Endothelial cell of umbilical vein (primary cell): ENCODE results near the gene INS. TPM values are rescaled to one million over a fixed set of nuclear protein-coding genes. Genes with fewer than 3 reads are reported as not detected.

Source experiments
- BruUV-seq: library from RNA; stranded (reverse); fragments of 400-500 nt; replicated peaks from 2 replicates; lab custom pipeline; 2021; lab: Mats Ljungman, UMichigan
- CTCF ChIA-PET: fragments of 300-600, 350-600 bp; sonication (Branson Sonifier 250); formaldehyde crosslinking; loops from one replicate; lab custom pipeline; 2021; ENCODE audit warnings: antibody characterized with exemption, inconsistent platforms; lab: Charles Lee
- POLR2A ChIA-PET: fragments of 300-600, 350-600 bp; sonication (Branson Sonifier 250); formaldehyde crosslinking; loops from one replicate; lab custom pipeline; 2021; ENCODE audit warnings: antibody characterized with exemption, inconsistent platforms; lab: Charles Lee
- DNase-seq: peaks from one replicate; pipeline ENCODE4 v3.0.0-alpha.2; 2011; ENCODE audit warnings: low read depth, low spot score
- FAIRE-seq: peaks from 2 replicates; lab custom pipeline; 2011; peaks lifted over from hg19 to GRCh38; lab: Jason Lieb, UNC
- H2AFZ ChIP-seq: 2 replicates; pipeline ENCODE4 v1.6.0; 2012; ENCODE audit warnings: low read depth, low read length, control low read depth, inconsistent platforms
- H3K27ac ChIP-seq: 2 replicates; pipeline ENCODE4 v1.5.1; 2011; ENCODE audit warnings: low read depth, mild to moderate bottlenecking, control low read depth, low read length, moderate library complexity; ENCODE audit not compliant: insufficient read depth
- H3K27me3 ChIP-seq, 2 experiments: 2 replicates each; pipeline versions ENCODE4 v1.6.0 to v1.6.1; 2011; ENCODE audit warnings: low read length in 2 of 2, mixed read lengths in 1 of 2; ENCODE audit not compliant: control insufficient read depth in 2 of 2, insufficient read depth in 2 of 2
- H3K36me3 ChIP-seq, 2 experiments: 2 replicates in 1 of 2; 3 replicates in 1 of 2; pipeline ENCODE4 v1.5.1; 2011; ENCODE audit warnings: low read length in 2 of 2, mild to moderate bottlenecking in 1 of 2, moderate library complexity in 1 of 2; ENCODE audit not compliant: control insufficient read depth in 2 of 2, insufficient read depth in 2 of 2; ENCODE audit errors: extremely low read depth in 1 of 2
- H3K4me1 ChIP-seq: 3 replicates; pipeline ENCODE4 v1.5.1; 2011; ENCODE audit warnings: mild to moderate bottlenecking, low read length; ENCODE audit not compliant: control insufficient read depth, insufficient read depth; ENCODE audit errors: extremely low read depth
- H3K4me2 ChIP-seq: 2 replicates; pipeline ENCODE4 v1.6.1; 2011; ENCODE audit warnings: low read length, control low read depth, mixed read lengths; ENCODE audit not compliant: insufficient read depth
- H3K4me3 ChIP-seq, 3 experiments: fragments of 200-600 bp in 1 of 3; sonication (generic), shearing (Covaris generic) in 1 of 3; replicated peaks in 1 of 3; 2 replicates each; pipeline ENCODE4 v1.5.1; 2011 to 2016; ENCODE audit warnings: control low read depth in 3 of 3, low read length in 3 of 3, mild to moderate bottlenecking in 2 of 3, inconsistent platforms in 1 of 3, low read depth in 1 of 3, moderate library complexity in 1 of 3; ENCODE audit not compliant: insufficient read depth in 1 of 3
- H3K79me2 ChIP-seq: 2 replicates; pipeline ENCODE4 v1.6.0; 2012; ENCODE audit warnings: low read length, inconsistent platforms; ENCODE audit not compliant: control insufficient read depth, insufficient read depth
- H3K9ac ChIP-seq: replicated peaks from 2 replicates; pipeline ENCODE3; 2011; ENCODE audit warnings: low read length, control low read depth; ENCODE audit not compliant: insufficient read depth; ENCODE audit errors: extremely low read depth
- H3K9me1 ChIP-seq: replicated peaks from 3 replicates; pipeline ENCODE4 v1.6.0; 2011; ENCODE audit warnings: mild to moderate bottlenecking, low read length; ENCODE audit not compliant: control insufficient read depth, insufficient read depth; ENCODE audit errors: extremely low read depth
- H3K9me3 ChIP-seq: replicated peaks from 2 replicates; pipeline ENCODE4 v1.5.1; 2012; ENCODE audit warnings: low read length, inconsistent platforms; ENCODE audit not compliant: control insufficient read depth, insufficient read depth
- H4K20me1 ChIP-seq: replicated peaks from 2 replicates; pipeline ENCODE3; 2011; ENCODE audit warnings: mild to moderate bottlenecking, low read length; ENCODE audit not compliant: control insufficient read depth, insufficient read depth; ENCODE audit errors: extremely low read depth
- EZH2 ChIP-seq: IDR thresholded peaks from 2 replicates; pipeline ENCODE4 v1.6.1; 2012; ENCODE audit warnings: borderline replicate concordance, low read depth, mild to moderate bottlenecking, moderate library complexity, low read length, inconsistent platforms; ENCODE audit not compliant: severe bottlenecking
- FOS ChIP-seq: IDR thresholded peaks from 2 replicates; pipeline ENCODE4 v1.6.1; 2011; ENCODE audit warnings: mild to moderate bottlenecking, low read length, moderate library complexity, borderline replicate concordance; ENCODE audit not compliant: insufficient read depth
- GATA2 ChIP-seq: IDR thresholded peaks from 2 replicates; pipeline ENCODE4 v1.7.0; 2011; ENCODE audit warnings: low read depth, mild to moderate bottlenecking, moderate library complexity, mixed read lengths, low read length; ENCODE audit not compliant: insufficient read length, insufficient read depth
- JUN ChIP-seq: IDR thresholded peaks from 2 replicates; pipeline ENCODE4 v1.6.1; 2011; ENCODE audit warnings: borderline replicate concordance, low read depth; ENCODE audit not compliant: insufficient read length, insufficient read depth
- MAX ChIP-seq: IDR thresholded peaks from 2 replicates; pipeline ENCODE4 v1.6.1; 2011; ENCODE audit not compliant: insufficient read depth, insufficient read length
- MYC ChIP-seq: IDR thresholded peaks from one replicate; pipeline ENCODE4 v1.6.1; 2011; ENCODE audit warnings: mild to moderate bottlenecking, low read depth, low read length
- POLR2A ChIP-seq: IDR thresholded peaks from 2 replicates; pipeline ENCODE4 v1.6.1; 2012; ENCODE audit warnings: low read depth, mild to moderate bottlenecking, control low read depth, low read length
- POLR2AphosphoS5 ChIP-seq: IDR thresholded peaks from 2 replicates; pipeline ENCODE4 v1.6.1; 2012; ENCODE audit warnings: low read depth, mild to moderate bottlenecking, control low read depth, low read length, moderate library complexity; ENCODE audit not compliant: insufficient read depth
- dilution Hi-C: fragments of 300-500 bp; cut with MboI; formaldehyde crosslinking; loops from one replicate; pipeline ENCODE4 v1.15.0; 2019; ENCODE audit warnings: low sequenced_read_pairs; ENCODE audit not compliant: extremely low pct_ligation_motif_present
- intact Hi-C: fragments of 100-400 bp; cut with micrococcal nuclease; formaldehyde crosslinking; loops from one replicate; pipeline ENCODE4 v1.10.0; 2022
- polyA plus RNA-seq, 4 experiments: library from polyadenylated mRNA; depleted of rRNA in 3 of 4; stranded (reverse) in 3 of 4; unstranded in 1 of 4; fragments of >200 nt; gene quantifications; 2 replicates each; pipeline versions ENCODE4 v1.2.1 to v1.2.3, GENCODE V29; 2011 to 2012; ENCODE audit warnings: missing spikeins in 1 of 4
- total RNA-seq: library from RNA; stranded (reverse); gene quantifications from 2 replicates; pipeline ENCODE4 v1.2.3, GENCODE V29; 2021
- TF ChIP-seq, protein P1 (sequence below), 2 donors: IDR thresholded peaks; 1 replicate in 1 of 2; 2 replicates in 1 of 2; pipeline ENCODE4 v1.5.1; 2011; ENCODE audit warnings: low read length in 2 of 2, mild to moderate bottlenecking in 2 of 2, moderate library complexity in 2 of 2, control low read depth in 1 of 2, inconsistent platforms in 1 of 2, low read depth in 1 of 2; ENCODE audit not compliant: insufficient read depth in 1 of 2; ENCODE audit errors: extremely low read depth in 1 of 2

Gene INS
- total and polyA plus RNA-seq, 2 donors (not counting 3 experiments of a cell fraction or from before 2014, with no cell fraction given): not detected

DNA sequence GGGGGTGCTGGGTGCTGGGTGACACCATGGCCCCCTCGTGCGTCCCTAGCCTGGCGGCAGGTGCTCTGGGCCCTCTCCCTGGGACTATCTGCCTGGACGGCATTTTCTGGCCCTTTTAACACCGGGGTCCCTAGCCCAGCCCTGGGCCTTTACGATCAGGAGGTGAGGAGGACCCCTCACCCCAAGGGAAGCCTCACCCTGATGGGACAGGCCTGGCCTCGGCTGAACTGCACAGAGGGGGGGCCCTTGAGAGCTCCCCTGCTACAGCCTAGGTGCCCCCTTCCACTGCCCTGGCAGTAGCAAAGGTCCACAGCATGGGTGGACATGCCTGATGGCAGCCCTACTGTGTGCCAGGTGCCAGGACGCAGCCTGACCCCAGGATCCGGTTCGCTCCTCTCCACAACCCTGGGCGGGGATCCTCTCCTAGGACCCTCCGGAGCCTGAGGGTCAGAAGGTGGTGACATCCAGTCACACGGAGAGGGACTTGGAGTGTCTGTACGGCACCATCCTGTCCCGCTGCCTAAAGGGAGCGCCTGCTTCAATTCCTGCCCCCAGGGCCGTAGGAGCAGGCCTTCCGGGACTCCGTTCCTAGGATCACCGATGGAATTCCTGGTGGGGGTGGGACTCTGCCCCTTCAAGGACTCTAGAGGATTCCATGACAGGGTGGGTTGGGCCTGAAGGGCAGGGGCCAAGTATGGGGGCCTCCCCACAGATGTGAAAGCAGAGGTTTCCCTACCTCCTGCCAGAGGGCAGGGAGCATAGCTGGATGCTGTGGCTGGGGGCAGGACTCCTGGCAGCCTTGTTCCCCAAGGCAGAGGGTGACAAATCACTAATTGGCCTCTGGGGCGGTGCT is 43.6 kb upstream of the INS start:
- no peaks in the 10 kb centered on the region for H3K36me3 ChIP-seq
- dilution Hi-C loops (no loop called here), intact Hi-C loops (no loop called here)
- H3K4me3 ChIP-seq: no peak overlapping the region
- DNase-seq (no peak), FAIRE-seq (no peak)
- H3K9me3 ChIP-seq: no peaks in the 10 kb centered on the region
- POLR2A ChIA-PET: no interaction called here
- CTCF ChIA-PET: interaction anchor here (1.3 kb wide), 1 partner anchor 100 kb away, joined by 3 read pairs; no protein-coding TSS in a partner anchor
- no peak overlapping the region for H3K9ac ChIP-seq
- TF ChIP-seq GATA2 (no peak), JUN (no peak), POLR2A (no peak), MAX (no peak), EZH2 (no peak), FOS (no peak), POLR2AphosphoS5 (no peak), MYC (no peak)
- TF ChIP-seq, protein P1, sequence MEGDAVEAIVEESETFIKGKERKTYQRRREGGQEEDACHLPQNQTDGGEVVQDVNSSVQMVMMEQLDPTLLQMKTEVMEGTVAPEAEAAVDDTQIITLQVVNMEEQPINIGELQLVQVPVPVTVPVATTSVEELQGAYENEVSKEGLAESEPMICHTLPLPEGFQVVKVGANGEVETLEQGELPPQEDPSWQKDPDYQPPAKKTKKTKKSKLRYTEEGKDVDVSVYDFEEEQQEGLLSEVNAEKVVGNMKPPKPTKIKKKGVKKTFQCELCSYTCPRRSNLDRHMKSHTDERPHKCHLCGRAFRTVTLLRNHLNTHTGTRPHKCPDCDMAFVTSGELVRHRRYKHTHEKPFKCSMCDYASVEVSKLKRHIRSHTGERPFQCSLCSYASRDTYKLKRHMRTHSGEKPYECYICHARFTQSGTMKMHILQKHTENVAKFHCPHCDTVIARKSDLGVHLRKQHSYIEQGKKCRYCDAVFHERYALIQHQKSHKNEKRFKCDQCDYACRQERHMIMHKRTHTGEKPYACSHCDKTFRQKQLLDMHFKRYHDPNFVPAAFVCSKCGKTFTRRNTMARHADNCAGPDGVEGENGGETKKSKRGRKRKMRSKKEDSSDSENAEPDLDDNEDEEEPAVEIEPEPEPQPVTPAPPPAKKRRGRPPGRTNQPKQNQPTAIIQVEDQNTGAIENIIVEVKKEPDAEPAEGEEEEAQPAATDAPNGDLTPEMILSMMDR (IDR thresholded peaks at IDR 0.05; ENCODE audit: extremely low read depth in 1 of 2, insufficient read depth in 1 of 2, low read depth in 1 of 2, low read length in 2 of 2): no peak
- H3K79me2 ChIP-seq: no peaks in the 10 kb centered on the region
- no peak overlapping the region for H3K27ac ChIP-seq
- no peak overlapping the region for H2AFZ ChIP-seq
- no TSS peak for BruUV-seq
- H4K20me1 ChIP-seq: no peaks in the 10 kb centered on the region
- no peaks in the 10 kb centered on the region for H3K27me3 ChIP-seq
- no peak overlapping the region for H3K4me2 ChIP-seq
- no peaks in the 10 kb centered on the region for H3K4me1 ChIP-seq
- no peaks in the 10 kb centered on the region for H3K9me1 ChIP-seq
